ENCODE measurements around the gene TTLL13. TPM values are rescaled to one million over a fixed set of nuclear protein-coding genes. Genes with fewer than 3 reads are reported as not detected.
"Not testable (repeated sequence)": the region's sequence is repeated elsewhere in the genome, so short reads cannot be mapped to it uniquely, and the experiment has no call there.

TTLL13 gene
- total RNA-seq, 4 donors from 2014 or later, result 0.27 TPM; not detected in 3

DNA sequence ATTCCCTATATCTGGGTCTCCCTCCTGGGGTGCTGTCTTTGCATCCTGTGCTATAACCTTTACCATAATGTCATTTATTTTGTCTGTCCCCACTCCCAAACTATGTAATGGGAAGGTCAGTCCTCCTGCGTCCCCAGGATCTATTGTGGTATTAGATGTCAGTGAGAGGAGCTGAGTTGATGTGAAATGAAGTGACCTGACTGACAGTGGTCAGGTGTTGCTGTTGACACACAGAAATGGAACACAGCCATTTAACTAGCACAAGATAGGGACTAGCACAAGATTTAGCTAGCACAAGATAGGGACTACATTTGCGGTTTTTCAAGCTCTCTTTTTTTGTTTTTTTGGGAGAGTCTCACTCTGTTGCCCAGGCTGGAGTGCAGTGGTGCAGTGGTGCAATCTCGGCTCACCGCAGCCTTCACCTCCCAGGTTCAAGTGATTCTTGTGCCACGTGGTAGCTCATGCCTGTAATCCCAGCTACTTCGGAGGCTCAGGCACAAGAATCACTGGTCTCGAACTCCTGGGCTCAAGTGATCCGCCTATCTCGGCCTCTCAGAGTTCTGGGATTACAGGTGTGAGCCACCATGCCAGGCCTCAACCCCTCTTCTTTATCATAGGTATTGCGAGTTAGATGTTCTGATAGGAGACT lies 21.3 kb downstream of the TTLL13 start:
- H3K27ac ChIP-seq, result no peak overlapping the region
- 88 to 93% methylated on average over 2 to 10 of the region's 10 CpGs for WGBS, 2 donors (ENCODE audit: low coverage in 1 of 2)
- intact Hi-C loops (cut with DNase I; ENCODE audit: low total_unique reads) (no loop called here), in situ Hi-C loops (cut with MboI; ENCODE audit: low pct_ligation_motif_present in 1 of 4, low pct_unique_long_range_greater_than_20kb in 1 of 4, low sequenced_read_pairs in 3 of 4) (no loop called here)
- no peak for DNase-seq
- TF ChIP-seq POLR2AphosphoS5 (IDR thresholded peaks at IDR 0.05) (no peak), POLR2A (IDR thresholded peaks at IDR 0.05) (no peak), EP300 (IDR thresholded peaks at IDR 0.05; ENCODE audit: low read depth) (no peak), CTCF (IDR thresholded peaks at IDR 0.05) (no peak)
- H3K36me3 ChIP-seq, result peaks cover 0 to 33% (median 13%) of the 10 kb centered on the region in 4 donors
- no peaks in the 10 kb centered on the region for H3K27me3 ChIP-seq
- peaks cover 23 to 37% (median 30%) of the 10 kb centered on the region in 4 donors for H3K4me1 ChIP-seq
- H3K4me3 ChIP-seq, result no peak overlapping the region
- no peaks in the 10 kb centered on the region for H3K9me3 ChIP-seq

DNA sequence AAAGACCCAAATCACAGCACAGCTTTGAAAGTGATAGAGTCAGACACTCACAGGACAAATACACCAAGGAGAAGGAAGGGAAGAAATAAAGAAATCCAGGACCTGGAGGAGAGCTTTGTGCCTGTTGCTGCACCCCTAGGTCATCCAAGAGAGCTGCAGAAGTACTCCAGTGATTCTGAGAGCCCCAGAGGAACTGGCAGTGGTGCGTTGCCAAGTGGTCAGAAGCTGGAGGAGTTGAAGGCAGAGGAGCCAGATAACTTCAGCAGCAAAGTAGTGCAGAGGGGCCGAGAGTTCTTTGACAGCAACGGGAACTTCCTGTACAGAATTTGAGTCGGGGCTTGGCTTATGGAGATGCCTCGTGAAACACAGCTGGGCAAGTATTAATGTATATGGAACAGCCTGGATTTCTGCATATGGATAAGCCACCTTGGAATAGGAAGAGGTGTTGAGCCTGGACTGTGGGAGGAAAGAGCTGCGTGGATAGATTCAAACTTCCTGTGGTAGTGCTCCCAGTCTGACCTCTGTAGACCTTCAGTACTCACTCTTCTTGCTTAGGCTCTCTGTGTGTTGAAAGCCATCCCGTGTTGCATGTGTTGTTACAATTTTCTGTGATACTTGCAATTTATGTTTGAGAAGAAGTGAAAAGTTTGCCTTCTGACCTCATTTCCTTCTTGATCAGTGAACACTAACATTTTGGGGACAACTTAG lies 22.3 kb downstream of the TTLL13 start:
- Histone ChIP-seq H3K4me1 (peaks cover 23 to 34% (median 27%) of the 10 kb centered on the region in 4 donors), H3K36me3 (peaks cover 0 to 33% (median 13%) of the 10 kb centered on the region in 4 donors), H3K4me3 (no peak overlapping the region), H3K27me3 (no peaks in the 10 kb centered on the region), H3K27ac (no peak overlapping the region), H3K9me3 (no peaks in the 10 kb centered on the region)
- no peak for TF ChIP-seq CTCF (IDR thresholded peaks at IDR 0.05)
- TF ChIP-seq POLR2AphosphoS5 (IDR thresholded peaks at IDR 0.05), result no peak
- TF ChIP-seq EP300 (IDR thresholded peaks at IDR 0.05; ENCODE audit: low read depth), result no peak
- TF ChIP-seq POLR2A (IDR thresholded peaks at IDR 0.05), result no peak
- WGBS, 2 donors (ENCODE audit: low coverage in 1 of 2), result 76 to 80% methylated on average over 5 to 7 of the region's 7 CpGs
- in situ Hi-C loops (cut with MboI; ENCODE audit: low pct_ligation_motif_present in 1 of 4, low pct_unique_long_range_greater_than_20kb in 1 of 4, low sequenced_read_pairs in 3 of 4) (no loop called here), intact Hi-C loops (cut with DNase I; ENCODE audit: low total_unique reads) (no loop called here)
- no peak for DNase-seq

DNA sequence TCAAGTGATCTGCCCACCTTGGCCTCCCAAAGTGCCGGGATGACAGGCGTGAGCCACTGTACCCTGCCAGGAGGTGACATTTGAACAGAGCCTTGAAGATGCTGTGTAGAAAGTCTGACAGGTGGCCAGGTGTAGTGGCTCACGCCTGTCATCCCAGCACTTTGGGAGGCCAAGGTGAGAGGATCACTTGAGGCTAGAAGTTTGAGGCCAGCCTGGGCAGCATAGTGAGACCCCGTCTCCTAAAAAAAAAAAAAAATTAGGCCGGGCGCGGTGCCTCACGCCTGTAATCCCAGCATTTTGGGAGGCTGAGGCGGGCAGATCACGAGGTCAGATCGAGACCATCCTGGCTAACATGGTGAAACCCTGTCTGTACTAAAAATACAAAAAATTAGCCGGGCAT lies 29.1 kb downstream of the TTLL13 start:
- in situ Hi-C loops (cut with MboI; ENCODE audit: low pct_ligation_motif_present in 1 of 4, low pct_unique_long_range_greater_than_20kb in 1 of 4, low sequenced_read_pairs in 3 of 4); H3K9me3 ChIP-seq; H3K4me3 ChIP-seq; DNase-seq; intact Hi-C loops (cut with DNase I; ENCODE audit: low total_unique reads); H3K36me3 ChIP-seq; H3K4me1 ChIP-seq; H3K27me3 ChIP-seq; H3K27ac ChIP-seq: not testable (repeated sequence)
- 98% methylated on average over 12 of the region's 12 CpGs; no CpG with 5 or more reads in 1 of the 2 donors for WGBS, 2 donors (ENCODE audit: low coverage in 1 of 2)

- H3K4me1 ChIP-seq, result peaks cover 0 to 20% (median 6%) of the 10 kb centered on the region in 4 donors
- H3K4me3 ChIP-seq; H3K36me3 ChIP-seq; DNase-seq; intact Hi-C loops (cut with DNase I; ENCODE audit: low total_unique reads); H3K9me3 ChIP-seq; H3K27me3 ChIP-seq; H3K27ac ChIP-seq; in situ Hi-C loops (cut with MboI; ENCODE audit: low pct_ligation_motif_present in 1 of 4, low pct_unique_long_range_greater_than_20kb in 1 of 4, low sequenced_read_pairs in 3 of 4): not testable (repeated sequence)
- 91 to 94% methylated on average over 3 to 5 of the region's 5 CpGs for WGBS, 2 donors (ENCODE audit: low coverage in 1 of 2)
Measured at GRCh38 chr15:90280743-90281142, 31.4 kb downstream of the TTLL13 start.

DNA sequence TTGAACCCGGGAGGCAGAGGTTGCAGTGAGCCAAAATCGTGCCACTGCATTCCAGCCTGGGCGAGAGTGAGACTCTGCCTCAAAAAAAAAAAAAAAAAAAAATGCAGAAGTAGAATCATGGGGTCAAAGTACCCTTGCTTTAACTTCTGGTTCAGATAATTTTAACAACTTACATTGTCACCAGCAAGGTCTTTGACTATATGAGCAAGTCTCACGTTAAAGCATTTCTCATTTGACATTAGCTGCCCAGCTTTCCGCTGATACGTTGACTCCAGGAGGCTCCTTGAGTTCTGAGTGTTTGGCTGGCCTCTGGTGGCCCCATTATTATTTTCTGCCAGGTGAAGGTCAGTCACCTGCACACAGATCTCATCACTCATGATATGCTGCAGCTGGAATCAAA lies 32.3 kb downstream of the TTLL13 start:
- intact Hi-C loops (cut with DNase I; ENCODE audit: low total_unique reads); H3K27ac ChIP-seq; H3K36me3 ChIP-seq; H3K27me3 ChIP-seq; H3K9me3 ChIP-seq; DNase-seq; in situ Hi-C loops (cut with MboI; ENCODE audit: low pct_ligation_motif_present in 1 of 4, low pct_unique_long_range_greater_than_20kb in 1 of 4, low sequenced_read_pairs in 3 of 4); H3K4me3 ChIP-seq: not testable (repeated sequence)
- H3K4me1 ChIP-seq, result peaks cover 0 to 20% (median 6%) of the 10 kb centered on the region in 4 donors
- 16 to 67% methylated on average over 5 to 6 of the region's 6 CpGs for WGBS, 2 donors (ENCODE audit: low coverage in 1 of 2)
